CD4-positive, alpha-beta T cell (primary cell): ENCODE measurements around the gene GLO1. TPM values are rescaled to one million over a fixed set of nuclear protein-coding genes. Genes with fewer than 3 reads are reported as not detected.

Experiments
- ATAC-seq: fragments of 200-7000 bp; cut with Tn5 transposase; one replicate; pipeline ENCODE4 v1.10.0; 2022; ENCODE audit warnings: mild to moderate bottlenecking; ENCODE audit not compliant: poor library complexity
- CTCF ChIA-PET: fragments of 350-600 bp; sonication (Branson Sonifier 250); formaldehyde crosslinking; loops from one replicate; lab custom pipeline; 2021; ENCODE audit warnings: antibody characterized with exemption, inconsistent platforms; lab: Charles Lee
- POLR2A ChIA-PET: fragments of 350-600 bp; sonication (Branson Sonifier 250); formaldehyde crosslinking; loops from one replicate; lab custom pipeline; 2021; ENCODE audit warnings: antibody characterized with exemption, inconsistent platforms; lab: Charles Lee
- DNase-seq, 14 experiments: peaks; one replicate each; pipeline ENCODE4 v3.0.0-alpha.2; 2013 to 2020; ENCODE audit warnings: mixed read lengths in 2 of 14
- H3K27ac ChIP-seq, 2 donors: one replicate each; pipeline versions ENCODE4 v1.5.1 to v1.7.0; 2013; ENCODE audit warnings: low read length in 2 of 2, low read depth in 1 of 2, mild to moderate bottlenecking in 1 of 2
- H3K27me3 ChIP-seq, 2 experiments: 1 replicate in 1 of 2; 2 replicates in 1 of 2; pipeline versions ENCODE4 v1.6.1 to v1.7.0; 2013; ENCODE audit warnings: low read length in 2 of 2, control low read depth in 1 of 2, mild to moderate bottlenecking in 1 of 2, moderate library complexity in 1 of 2; ENCODE audit not compliant: insufficient read depth in 2 of 2, control insufficient read depth in 1 of 2
- H3K36me3 ChIP-seq: one replicate; pipeline ENCODE4 v1.6.1; 2013; ENCODE audit warnings: low read length, control low read depth; ENCODE audit not compliant: insufficient read depth
- H3K4me1 ChIP-seq: one replicate; pipeline ENCODE4 v1.6.1; 2013; ENCODE audit warnings: low read length, control low read depth; ENCODE audit not compliant: insufficient read depth
- H3K4me3 ChIP-seq: one replicate; pipeline ENCODE4 v1.5.1; 2013; ENCODE audit warnings: mild to moderate bottlenecking, low read length, moderate library complexity
- H3K9me3 ChIP-seq, 2 experiments: 1 replicate in 1 of 2; 2 replicates in 1 of 2; pipeline versions ENCODE4 v1.6.1 to v1.7.0; 2013; ENCODE audit warnings: low read length in 2 of 2, mild to moderate bottlenecking in 2 of 2, control low read depth in 1 of 2, moderate library complexity in 1 of 2; ENCODE audit not compliant: control insufficient read depth in 1 of 2, insufficient read depth in 1 of 2
- H3K27ac Mint-ChIP-seq: one replicate; pipeline ENCODE4 v1.8.0; 2020; ENCODE audit warnings: mixed read lengths
- H3K27me3 Mint-ChIP-seq: one replicate; pipeline ENCODE4 v1.8.0; 2021; ENCODE audit warnings: mixed read lengths
- H3K36me3 Mint-ChIP-seq: one replicate; pipeline ENCODE4 v1.8.0; 2021; ENCODE audit warnings: low read depth, mixed read lengths
- H3K4me1 Mint-ChIP-seq: one replicate; pipeline ENCODE4 v1.8.0; 2021; ENCODE audit warnings: low read depth, mixed read lengths
- H3K4me3 Mint-ChIP-seq: one replicate; pipeline ENCODE4 v1.8.0; 2020; ENCODE audit warnings: mild to moderate bottlenecking, mixed read lengths
- H3K9me3 Mint-ChIP-seq: one replicate; pipeline ENCODE4 v1.8.0; 2020; ENCODE audit warnings: mixed read lengths
- intact Hi-C, 2 experiments: fragments of 100-400 bp; cut with DNase I in 1 of 2; cut with micrococcal nuclease in 1 of 2; formaldehyde crosslinking; loops; one replicate each; pipeline versions ENCODE4 v1.15.1 to v1.9.0; 2023 to 2025; cut with DNase I, micrococcal nuclease
- total RNA-seq, 174 experiments: library from RNA in 2 of 174; stranded (reverse) in 2 of 174; gene quantifications; one replicate each; pipeline ENCODE4 v1.2.3 and lab custom pipeline; 2021 to 2026
- TF ChIP-seq, protein P1 (sequence below): fragments of 200-600 bp; IDR thresholded peaks from one replicate; pipeline ENCODE4 v1.8.0; 2022; ENCODE audit warnings: antibody characterized with exemption, mild to moderate bottlenecking

GLO1 gene
- total RNA-seq, 2 experiments from 2014 or later, result 24.1 to 26.2 TPM

DNA sequence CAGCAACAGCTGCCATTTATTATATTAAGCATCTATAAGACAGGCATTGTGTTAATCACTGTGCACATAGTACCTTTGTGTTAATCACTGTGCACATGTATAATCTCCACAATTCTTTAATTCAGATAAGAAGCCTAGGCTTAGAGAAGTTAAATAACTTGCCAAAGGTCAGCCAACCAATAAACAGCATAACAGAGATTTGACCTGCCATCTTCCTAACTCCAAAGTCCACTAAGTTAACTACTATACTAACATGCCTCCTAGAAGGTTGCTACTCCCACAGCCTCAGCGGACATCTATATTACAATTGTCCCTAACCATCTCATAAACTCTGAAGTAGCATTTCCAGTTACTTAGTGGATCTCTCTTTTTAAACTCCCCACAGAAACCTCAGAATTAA, 66.9 kb downstream of the GLO1 start:
- intact Hi-C loops, result loop anchor here (2.0 to 5.0 kb wide), 3 partner anchors 59 to 817 kb away; partner anchors contain the start of genes GLO1 (in 1 of the 2) and ZFAND3 (in 1 of the 2)
- POLR2A ChIA-PET, result no interaction called here
- H3K4me1 Mint-ChIP-seq, result peaks cover 62% of the 10 kb centered on the region

DNA sequence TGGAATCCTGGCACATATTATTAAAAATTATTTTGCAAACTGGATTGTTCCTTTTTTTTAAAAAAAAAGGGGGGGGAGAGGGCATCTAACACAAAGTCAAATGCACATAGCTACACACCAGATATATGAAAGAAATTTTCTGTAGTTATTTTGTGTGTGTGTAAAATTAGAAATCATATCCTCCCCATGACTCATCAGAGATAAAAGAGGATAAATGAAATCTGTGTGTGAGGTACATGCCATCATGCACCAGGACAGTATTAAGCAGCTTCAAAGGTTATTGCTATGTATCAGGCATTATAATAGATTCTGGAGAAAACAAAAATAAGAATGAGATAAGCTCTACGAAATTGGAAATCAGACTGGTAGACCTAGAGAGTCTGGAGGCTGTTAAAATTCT, 68.4 kb downstream of the GLO1 start:
- H3K4me3 Mint-ChIP-seq, result no peak overlapping the region
- H3K4me1 Mint-ChIP-seq, result peaks cover 64% of the 10 kb centered on the region
- H3K36me3 ChIP-seq, result no peaks in the 10 kb centered on the region
- H3K4me1 ChIP-seq, result peaks cover 8% of the 10 kb centered on the region
- no peak overlapping the region for H3K27ac ChIP-seq
- TF ChIP-seq, protein P1, sequence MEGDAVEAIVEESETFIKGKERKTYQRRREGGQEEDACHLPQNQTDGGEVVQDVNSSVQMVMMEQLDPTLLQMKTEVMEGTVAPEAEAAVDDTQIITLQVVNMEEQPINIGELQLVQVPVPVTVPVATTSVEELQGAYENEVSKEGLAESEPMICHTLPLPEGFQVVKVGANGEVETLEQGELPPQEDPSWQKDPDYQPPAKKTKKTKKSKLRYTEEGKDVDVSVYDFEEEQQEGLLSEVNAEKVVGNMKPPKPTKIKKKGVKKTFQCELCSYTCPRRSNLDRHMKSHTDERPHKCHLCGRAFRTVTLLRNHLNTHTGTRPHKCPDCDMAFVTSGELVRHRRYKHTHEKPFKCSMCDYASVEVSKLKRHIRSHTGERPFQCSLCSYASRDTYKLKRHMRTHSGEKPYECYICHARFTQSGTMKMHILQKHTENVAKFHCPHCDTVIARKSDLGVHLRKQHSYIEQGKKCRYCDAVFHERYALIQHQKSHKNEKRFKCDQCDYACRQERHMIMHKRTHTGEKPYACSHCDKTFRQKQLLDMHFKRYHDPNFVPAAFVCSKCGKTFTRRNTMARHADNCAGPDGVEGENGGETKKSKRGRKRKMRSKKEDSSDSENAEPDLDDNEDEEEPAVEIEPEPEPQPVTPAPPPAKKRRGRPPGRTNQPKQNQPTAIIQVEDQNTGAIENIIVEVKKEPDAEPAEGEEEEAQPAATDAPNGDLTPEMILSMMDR, result no peak
- no peak overlapping the region for H3K27ac Mint-ChIP-seq
- CTCF ChIA-PET, result no interaction called here
- DNase-seq (no peak), ATAC-seq (no peak)
- intact Hi-C loops, result no loop called here
- H3K27me3 ChIP-seq, result no peaks in the 10 kb centered on the region
- no peaks in the 10 kb centered on the region for H3K9me3 Mint-ChIP-seq
- no peak overlapping the region for H3K4me3 ChIP-seq
- H3K9me3 ChIP-seq, result no peaks in the 10 kb centered on the region
- no peaks in the 10 kb centered on the region for H3K36me3 Mint-ChIP-seq
- POLR2A ChIA-PET, result interaction anchor here (0.6 kb wide), 1 partner anchor 9 kb away, joined by 4 read pairs; no protein-coding TSS in a partner anchor
- no peaks in the 10 kb centered on the region for H3K27me3 Mint-ChIP-seq

More for the DNA sequence above, 66.9 kb downstream of the GLO1 start:
- Mint-ChIP-seq H3K27ac (no peak overlapping the region), H3K4me3 (no peak overlapping the region), H3K27me3 (no peaks in the 10 kb centered on the region), H3K36me3 (peaks cover 4% of the 10 kb centered on the region), H3K9me3 (no peaks in the 10 kb centered on the region)
- Histone ChIP-seq H3K4me3 (no peak overlapping the region), H3K27ac (no peak overlapping the region), H3K9me3 (no peaks in the 10 kb centered on the region), H3K4me1 (peaks cover 20% of the 10 kb centered on the region), H3K27me3 (no peaks in the 10 kb centered on the region), H3K36me3 (no peaks in the 10 kb centered on the region)
- CTCF ChIA-PET, result no interaction called here
- ATAC-seq (no peak), DNase-seq (no peak)
- TF ChIP-seq, protein P1, result no peak

DNA sequence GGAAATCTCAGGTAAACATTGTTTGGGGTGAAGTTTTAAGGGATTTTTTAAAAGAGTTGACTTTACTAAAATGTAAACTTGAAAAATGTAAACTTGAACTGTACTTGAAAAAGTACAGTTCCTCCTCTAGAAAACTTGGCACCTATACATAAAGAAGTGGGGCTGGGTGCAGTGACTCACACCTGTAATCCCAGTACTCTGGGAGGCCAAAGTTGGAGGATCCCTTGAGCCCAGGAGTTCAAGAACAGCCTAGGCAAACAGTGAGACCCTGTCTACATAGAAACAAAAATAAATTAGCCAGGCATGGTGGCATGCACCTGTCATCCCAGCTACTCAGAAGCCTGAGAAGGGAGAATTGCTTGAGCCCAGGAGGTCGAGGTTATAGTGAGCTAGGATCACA, 70.5 kb downstream of the GLO1 start:
- Mint-ChIP-seq H3K4me1 (peaks cover 57% of the 10 kb centered on the region), H3K27ac (no peak overlapping the region), H3K9me3 (no peaks in the 10 kb centered on the region), H3K27me3 (no peaks in the 10 kb centered on the region), H3K36me3 (no peaks in the 10 kb centered on the region), H3K4me3 (no peak overlapping the region)
- Histone ChIP-seq H3K9me3 (no peaks in the 10 kb centered on the region), H3K27ac (no peak overlapping the region), H3K36me3 (no peaks in the 10 kb centered on the region), H3K4me3 (no peak overlapping the region), H3K27me3 (no peaks in the 10 kb centered on the region), H3K4me1 (no peaks in the 10 kb centered on the region)
- ATAC-seq, result no peak
- TF ChIP-seq, protein P1, result no peak
- ChIA-PET CTCF (no interaction called here), POLR2A (no interaction called here)
- no peak for DNase-seq
- intact Hi-C loops, result no loop called here
